ENCODE results near the gene NRXN3. TPM values are rescaled to one million over a fixed set of nuclear protein-coding genes. Genes with fewer than 3 reads are reported as not detected.

The NRXN3 gene
- total RNA-seq, 1 experiment from 2014 or later, result not detected

- Histone ChIP-seq H3K36me3 (ENCODE audit: control insufficient read depth in 1 of 2, insufficient read depth in 2 of 2, low read length in 2 of 2) (no peaks in the 10 kb centered on the region), H3K9me2 (ENCODE audit: insufficient read depth) (no peaks in the 10 kb centered on the region), H3K4me2 (ENCODE audit: low read length) (no peak overlapping the region), H3K4me1 (ENCODE audit: control insufficient read depth in 1 of 2, insufficient read depth in 2 of 2, low read length in 2 of 2) (no peaks in the 10 kb centered on the region), H3K4me3 (replicated peaks in 1 of 2; ENCODE audit: low read depth in 1 of 2, low read length in 2 of 2) (no peak overlapping the region), H4K20me1 (ENCODE audit: insufficient read depth) (no peaks in the 10 kb centered on the region), H3K27ac (ENCODE audit: low read depth, low read length) (no peak overlapping the region), H3K9me3 (ENCODE audit: control insufficient read depth in 1 of 2, insufficient read depth in 1 of 2, low read depth in 1 of 2, low read length in 2 of 2) (no peaks in the 10 kb centered on the region), H3K27me3 (ENCODE audit: insufficient read depth, low read length) (no peaks in the 10 kb centered on the region), H3K9ac (ENCODE audit: low read length) (no peak overlapping the region), H3K79me2 (ENCODE audit: insufficient read depth, low read length) (no peaks in the 10 kb centered on the region), H2AFZ (ENCODE audit: low read depth, low read length, poor library complexity, severe bottlenecking) (no peak overlapping the region)
- intact Hi-C loops (cut with micrococcal nuclease), result no loop called here
- DNase-seq (ENCODE audit: low read depth, low spot score) (no peak), ATAC-seq (no peak)
- ChIA-PET RAD21 (ENCODE audit: low non-redundant PET in 1 of 2, low total read pairs in 2 of 2, uncharacterized antibody in 2 of 2, unreplicated experiment in 2 of 2) (no interaction called here), CTCF (no interaction called here), POLR2A (no interaction called here)
- TF ChIP-seq, protein P1, sequence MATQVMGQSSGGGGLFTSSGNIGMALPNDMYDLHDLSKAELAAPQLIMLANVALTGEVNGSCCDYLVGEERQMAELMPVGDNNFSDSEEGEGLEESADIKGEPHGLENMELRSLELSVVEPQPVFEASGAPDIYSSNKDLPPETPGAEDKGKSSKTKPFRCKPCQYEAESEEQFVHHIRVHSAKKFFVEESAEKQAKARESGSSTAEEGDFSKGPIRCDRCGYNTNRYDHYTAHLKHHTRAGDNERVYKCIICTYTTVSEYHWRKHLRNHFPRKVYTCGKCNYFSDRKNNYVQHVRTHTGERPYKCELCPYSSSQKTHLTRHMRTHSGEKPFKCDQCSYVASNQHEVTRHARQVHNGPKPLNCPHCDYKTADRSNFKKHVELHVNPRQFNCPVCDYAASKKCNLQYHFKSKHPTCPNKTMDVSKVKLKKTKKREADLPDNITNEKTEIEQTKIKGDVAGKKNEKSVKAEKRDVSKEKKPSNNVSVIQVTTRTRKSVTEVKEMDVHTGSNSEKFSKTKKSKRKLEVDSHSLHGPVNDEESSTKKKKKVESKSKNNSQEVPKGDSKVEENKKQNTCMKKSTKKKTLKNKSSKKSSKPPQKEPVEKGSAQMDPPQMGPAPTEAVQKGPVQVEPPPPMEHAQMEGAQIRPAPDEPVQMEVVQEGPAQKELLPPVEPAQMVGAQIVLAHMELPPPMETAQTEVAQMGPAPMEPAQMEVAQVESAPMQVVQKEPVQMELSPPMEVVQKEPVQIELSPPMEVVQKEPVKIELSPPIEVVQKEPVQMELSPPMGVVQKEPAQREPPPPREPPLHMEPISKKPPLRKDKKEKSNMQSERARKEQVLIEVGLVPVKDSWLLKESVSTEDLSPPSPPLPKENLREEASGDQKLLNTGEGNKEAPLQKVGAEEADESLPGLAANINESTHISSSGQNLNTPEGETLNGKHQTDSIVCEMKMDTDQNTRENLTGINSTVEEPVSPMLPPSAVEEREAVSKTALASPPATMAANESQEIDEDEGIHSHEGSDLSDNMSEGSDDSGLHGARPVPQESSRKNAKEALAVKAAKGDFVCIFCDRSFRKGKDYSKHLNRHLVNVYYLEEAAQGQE (IDR thresholded peaks at IDR 0.05; ENCODE audit: low read depth), result no peak
- no peak for TF ChIP-seq EZH2 (IDR thresholded peaks at IDR 0.05)
- no peak for TF ChIP-seq MAX (IDR thresholded peaks at IDR 0.05)
- no peak for TF ChIP-seq ZNF274 (IDR thresholded peaks at IDR 0.05; ENCODE audit: low read depth, low read length)
- no peak for TF ChIP-seq POLR2AphosphoS5 (IDR thresholded peaks at IDR 0.05; ENCODE audit: low read depth, low read length)
- TF ChIP-seq, protein P2, sequence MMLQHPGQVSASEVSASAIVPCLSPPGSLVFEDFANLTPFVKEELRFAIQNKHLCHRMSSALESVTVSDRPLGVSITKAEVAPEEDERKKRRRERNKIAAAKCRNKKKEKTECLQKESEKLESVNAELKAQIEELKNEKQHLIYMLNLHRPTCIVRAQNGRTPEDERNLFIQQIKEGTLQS (IDR thresholded peaks at IDR 0.05), result no peak
- BruUV-seq (replicated peaks), result no TSS peak
Observed at GRCh38 chr14:78581229-78581628, 411.1 kb downstream of the NRXN3 start.

- no peaks in the 10 kb centered on the region for H3K4me1 ChIP-seq (ENCODE audit: control insufficient read depth in 1 of 2, insufficient read depth in 2 of 2, low read length in 2 of 2)
- H3K36me3 ChIP-seq (ENCODE audit: control insufficient read depth in 1 of 2, insufficient read depth in 2 of 2, low read length in 2 of 2), result no peaks in the 10 kb centered on the region
- no peaks in the 10 kb centered on the region for H4K20me1 ChIP-seq (ENCODE audit: insufficient read depth)
- H3K9me2 ChIP-seq (ENCODE audit: insufficient read depth), result no peaks in the 10 kb centered on the region
- ChIA-PET POLR2A (no interaction called here), CTCF (no interaction called here), RAD21 (ENCODE audit: low non-redundant PET in 1 of 2, low total read pairs in 2 of 2, uncharacterized antibody in 2 of 2, unreplicated experiment in 2 of 2) (no interaction called here)
- TF ChIP-seq FOSL1 (IDR thresholded peaks at IDR 0.05; ENCODE audit: low read depth) (no peak), POLR2AphosphoS5 (IDR thresholded peaks at IDR 0.05; ENCODE audit: low read depth, low read length) (no peak), ZNF274 (IDR thresholded peaks at IDR 0.05; ENCODE audit: low read depth, low read length) (no peak), JUND (IDR thresholded peaks at IDR 0.05) (no peak), SIN3A (IDR thresholded peaks at IDR 0.05; ENCODE audit: low read depth) (no peak), ZFX (IDR thresholded peaks at IDR 0.05) (no peak), SRF (IDR thresholded peaks at IDR 0.05; ENCODE audit: low read depth) (no peak), EZH2 (IDR thresholded peaks at IDR 0.05) (no peak)
- intact Hi-C loops (cut with micrococcal nuclease), result no loop called here
- no peak overlapping the region for H3K27ac ChIP-seq (ENCODE audit: low read depth, low read length)
- H3K4me3 ChIP-seq (replicated peaks in 1 of 2; ENCODE audit: low read depth in 1 of 2, low read length in 2 of 2), result no peak overlapping the region
- H3K79me2 ChIP-seq (ENCODE audit: insufficient read depth, low read length), result no peaks in the 10 kb centered on the region
- no peak overlapping the region for H3K4me2 ChIP-seq (ENCODE audit: low read length)
- H3K9me3 ChIP-seq (ENCODE audit: control insufficient read depth in 1 of 2, insufficient read depth in 1 of 2, low read depth in 1 of 2, low read length in 2 of 2), result no peaks in the 10 kb centered on the region
- no peak for DNase-seq (ENCODE audit: low read depth, low spot score)
- no TSS peak for BruUV-seq (replicated peaks)
- H3K27me3 ChIP-seq (ENCODE audit: insufficient read depth, low read length), result no peaks in the 10 kb centered on the region
- H3K9ac ChIP-seq (ENCODE audit: low read length), result no peak overlapping the region
- ATAC-seq, result no peak
- no peak overlapping the region for H2AFZ ChIP-seq (ENCODE audit: low read depth, low read length, poor library complexity, severe bottlenecking)
Observed at GRCh38 chr14:78586681-78587080, 416.5 kb downstream of the NRXN3 start.

Measured in HCT116 (cell line).